ENCODE data around the gene OGDHL. TPM values are rescaled to one million over a fixed set of nuclear protein-coding genes. Genes with fewer than 3 reads are reported as not detected.
"Not testable (repeated sequence)": the region's sequence is repeated elsewhere in the genome, so short reads cannot be mapped to it uniquely, and the experiment has no call there.

The OGDHL gene
- total RNA-seq, 1 donor from 2014 or later = 2.8 TPM

GRCh38 chr10:49726593-49726992 lies 35.5 kb downstream of the OGDHL start:
- H3K9me3 Mint-ChIP-seq = peaks cover 15% of the 10 kb centered on the region
- no peak for DNase-seq (ENCODE audit: low spot score)
- H3K27ac Mint-ChIP-seq = no peak overlapping the region
- H3K4me1 Mint-ChIP-seq (ENCODE audit: low read depth) = no peaks in the 10 kb centered on the region
- intact Hi-C loops (cut with micrococcal nuclease) = no loop called here
- H3K36me3 Mint-ChIP-seq (ENCODE audit: low read depth) = no peaks in the 10 kb centered on the region
- peaks cover 6% of the 10 kb centered on the region for H3K27me3 Mint-ChIP-seq (ENCODE audit: insufficient read depth)
- H3K4me3 Mint-ChIP-seq = no peak overlapping the region

GRCh38 chr10:49715157-49715556 lies 47.0 kb downstream of the OGDHL start:
- intact Hi-C loops (cut with micrococcal nuclease); H3K4me3 Mint-ChIP-seq: not testable (repeated sequence)

GRCh38 chr10:49713266-49713665 lies 48.9 kb downstream of the OGDHL start:
- H3K9me3 Mint-ChIP-seq = no peaks in the 10 kb centered on the region
- intact Hi-C loops (cut with micrococcal nuclease) = no loop called here
- no peaks in the 10 kb centered on the region for H3K36me3 Mint-ChIP-seq (ENCODE audit: low read depth)
- H3K27ac Mint-ChIP-seq = no peak overlapping the region
- peaks cover 2% of the 10 kb centered on the region for H3K27me3 Mint-ChIP-seq (ENCODE audit: insufficient read depth)
- no peak for DNase-seq (ENCODE audit: low spot score)
- H3K4me1 Mint-ChIP-seq (ENCODE audit: low read depth) = no peaks in the 10 kb centered on the region
- no peak overlapping the region for H3K4me3 Mint-ChIP-seq

More at GRCh38 chr10:49715157-49715556, 47.0 kb downstream of the OGDHL start:
- not testable (repeated sequence) for H3K9me3 Mint-ChIP-seq; H3K27ac Mint-ChIP-seq; H3K27me3 Mint-ChIP-seq (ENCODE audit: insufficient read depth); H3K36me3 Mint-ChIP-seq (ENCODE audit: low read depth); H3K4me1 Mint-ChIP-seq (ENCODE audit: low read depth); DNase-seq (ENCODE audit: low spot score)

DNA sequence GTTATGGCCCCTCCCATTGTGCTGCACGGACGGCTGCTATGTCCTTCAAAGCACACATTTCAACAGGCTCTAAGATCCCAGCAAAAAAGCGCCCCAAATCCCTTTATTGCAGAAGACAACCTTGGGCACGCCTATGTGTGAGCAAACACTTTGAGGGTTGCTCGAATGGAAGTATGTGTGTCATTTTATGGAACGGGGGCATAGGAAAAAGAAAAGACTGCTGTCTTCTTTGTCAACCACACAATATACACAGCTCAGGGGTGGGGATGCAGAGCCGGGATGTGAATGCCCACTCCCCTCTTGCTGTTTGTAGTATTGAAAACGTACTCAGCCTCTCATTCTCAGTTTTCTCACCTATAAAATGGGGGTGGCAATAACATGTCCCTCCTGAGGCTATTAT lies 50.6 kb downstream of the OGDHL start:
- no peak overlapping the region for H3K27ac Mint-ChIP-seq
- H3K27me3 Mint-ChIP-seq (ENCODE audit: insufficient read depth) = peaks cover 2% of the 10 kb centered on the region
- no peaks in the 10 kb centered on the region for H3K4me1 Mint-ChIP-seq (ENCODE audit: low read depth)
- intact Hi-C loops (cut with micrococcal nuclease) = no loop called here
- H3K9me3 Mint-ChIP-seq = no peaks in the 10 kb centered on the region
- no peaks in the 10 kb centered on the region for H3K36me3 Mint-ChIP-seq (ENCODE audit: low read depth)
- H3K4me3 Mint-ChIP-seq = no peak overlapping the region
- no peak for DNase-seq (ENCODE audit: low spot score)

DNA sequence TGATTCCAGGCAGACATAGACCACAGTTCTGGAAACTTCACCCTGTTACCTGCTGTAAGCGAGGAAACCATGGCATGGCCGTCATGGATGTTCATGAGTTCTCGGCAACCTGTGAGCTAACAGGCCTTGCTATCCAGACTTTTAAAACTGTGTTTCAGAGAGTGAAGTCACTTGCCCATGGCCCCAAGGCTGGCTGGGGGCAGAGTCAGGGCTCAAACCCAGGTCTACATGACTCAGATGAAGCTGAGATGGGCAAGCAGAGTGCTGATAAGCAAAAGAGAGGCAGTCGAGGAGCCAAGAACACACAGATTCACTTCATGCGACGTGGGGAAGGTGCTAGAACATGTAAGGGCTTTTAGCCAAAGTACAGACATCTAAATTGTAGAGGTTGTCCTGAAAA lies 51.2 kb downstream of the OGDHL start:
- no peak for DNase-seq (ENCODE audit: low spot score)
- no peak overlapping the region for H3K27ac Mint-ChIP-seq
- peaks cover 2% of the 10 kb centered on the region for H3K27me3 Mint-ChIP-seq (ENCODE audit: insufficient read depth)
- no peaks in the 10 kb centered on the region for H3K4me1 Mint-ChIP-seq (ENCODE audit: low read depth)
- H3K36me3 Mint-ChIP-seq (ENCODE audit: low read depth) = no peaks in the 10 kb centered on the region
- H3K9me3 Mint-ChIP-seq = no peaks in the 10 kb centered on the region
- H3K4me3 Mint-ChIP-seq = no peak overlapping the region
- intact Hi-C loops (cut with micrococcal nuclease) = no loop called here

DNA sequence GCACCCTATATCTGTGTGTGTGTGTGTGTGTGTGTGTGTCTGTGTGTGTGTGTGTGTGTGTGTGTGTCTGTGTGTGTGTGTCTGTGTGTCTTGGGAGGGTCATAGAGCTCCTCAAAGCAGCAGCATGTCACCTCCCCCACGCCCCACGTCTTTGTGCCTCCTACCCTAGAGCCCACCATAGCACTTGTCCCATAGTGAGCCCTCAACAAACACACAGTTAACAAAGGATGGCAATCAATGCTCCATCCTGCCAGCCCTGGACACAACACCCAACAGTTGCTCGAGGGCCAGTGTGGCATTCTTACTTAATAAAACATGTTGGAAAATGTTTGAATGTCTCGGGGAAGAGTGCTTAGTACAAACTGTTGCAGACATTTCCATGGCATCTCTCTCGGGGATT lies 52.2 kb downstream of the OGDHL start:
- H3K36me3 Mint-ChIP-seq (ENCODE audit: low read depth) = no peaks in the 10 kb centered on the region
- intact Hi-C loops (cut with micrococcal nuclease) = no loop called here
- no peak overlapping the region for H3K27ac Mint-ChIP-seq
- H3K27me3 Mint-ChIP-seq (ENCODE audit: insufficient read depth) = peaks cover 2% of the 10 kb centered on the region
- H3K4me3 Mint-ChIP-seq = no peak overlapping the region
- H3K9me3 Mint-ChIP-seq = no peaks in the 10 kb centered on the region
- H3K4me1 Mint-ChIP-seq (ENCODE audit: low read depth) = no peaks in the 10 kb centered on the region
- no peak for DNase-seq (ENCODE audit: low spot score)

- intact Hi-C loops (cut with micrococcal nuclease) = no loop called here
- Mint-ChIP-seq H3K27ac (no peak overlapping the region), H3K27me3 (ENCODE audit: insufficient read depth) (peaks cover 4% of the 10 kb centered on the region), H3K4me1 (ENCODE audit: low read depth) (no peaks in the 10 kb centered on the region), H3K36me3 (ENCODE audit: low read depth) (no peaks in the 10 kb centered on the region), H3K4me3 (no peak overlapping the region), H3K9me3 (no peaks in the 10 kb centered on the region)
- DNase-seq (ENCODE audit: low spot score) = no peak
Measured at GRCh38 chr10:49707585-49707984, 54.5 kb downstream of the OGDHL start.

GRCh38 chr10:49700997-49701396 lies 61.1 kb downstream of the OGDHL start:
- no peak overlapping the region for H3K4me3 Mint-ChIP-seq
- H3K9me3 Mint-ChIP-seq = no peaks in the 10 kb centered on the region
- no peaks in the 10 kb centered on the region for H3K4me1 Mint-ChIP-seq (ENCODE audit: low read depth)

GRCh38 chr10:49700211-49700610 lies 61.9 kb downstream of the OGDHL start:
- H3K9me3 Mint-ChIP-seq = no peaks in the 10 kb centered on the region
- no peak for DNase-seq (ENCODE audit: low spot score)
- H3K27me3 Mint-ChIP-seq (ENCODE audit: insufficient read depth) = peaks cover 10% of the 10 kb centered on the region
- H3K4me1 Mint-ChIP-seq (ENCODE audit: low read depth) = no peaks in the 10 kb centered on the region
- no peak overlapping the region for H3K27ac Mint-ChIP-seq
- intact Hi-C loops (cut with micrococcal nuclease) = no loop called here
- no peaks in the 10 kb centered on the region for H3K36me3 Mint-ChIP-seq (ENCODE audit: low read depth)
- no peak overlapping the region for H3K4me3 Mint-ChIP-seq

More at GRCh38 chr10:49700997-49701396, 61.1 kb downstream of the OGDHL start:
- H3K36me3 Mint-ChIP-seq (ENCODE audit: low read depth) = no peaks in the 10 kb centered on the region
- no peak for DNase-seq (ENCODE audit: low spot score)
- intact Hi-C loops (cut with micrococcal nuclease) = no loop called here
- H3K27me3 Mint-ChIP-seq (ENCODE audit: insufficient read depth) = peaks cover 9% of the 10 kb centered on the region
- no peak overlapping the region for H3K27ac Mint-ChIP-seq

- Mint-ChIP-seq H3K4me3 (no peak overlapping the region), H3K4me1 (ENCODE audit: low read depth) (no peaks in the 10 kb centered on the region), H3K9me3 (no peaks in the 10 kb centered on the region), H3K27ac (no peak overlapping the region), H3K27me3 (ENCODE audit: insufficient read depth) (peaks cover 12% of the 10 kb centered on the region), H3K36me3 (ENCODE audit: low read depth) (no peaks in the 10 kb centered on the region)
- intact Hi-C loops (cut with micrococcal nuclease) = no loop called here
- DNase-seq (ENCODE audit: low spot score) = no peak
Measured at GRCh38 chr10:49698679-49699078, 63.4 kb downstream of the OGDHL start.

GRCh38 chr10:49696311-49696710 lies 65.8 kb downstream of the OGDHL start:
- DNase-seq (ENCODE audit: low spot score) = no peak
- no peaks in the 10 kb centered on the region for H3K9me3 Mint-ChIP-seq
- intact Hi-C loops (cut with micrococcal nuclease) = no loop called here
- peaks cover 20% of the 10 kb centered on the region for H3K27me3 Mint-ChIP-seq (ENCODE audit: insufficient read depth)
- no peak overlapping the region for H3K4me3 Mint-ChIP-seq
- H3K36me3 Mint-ChIP-seq (ENCODE audit: low read depth) = no peaks in the 10 kb centered on the region
- no peak overlapping the region for H3K27ac Mint-ChIP-seq
- H3K4me1 Mint-ChIP-seq (ENCODE audit: low read depth) = no peaks in the 10 kb centered on the region

DNA sequence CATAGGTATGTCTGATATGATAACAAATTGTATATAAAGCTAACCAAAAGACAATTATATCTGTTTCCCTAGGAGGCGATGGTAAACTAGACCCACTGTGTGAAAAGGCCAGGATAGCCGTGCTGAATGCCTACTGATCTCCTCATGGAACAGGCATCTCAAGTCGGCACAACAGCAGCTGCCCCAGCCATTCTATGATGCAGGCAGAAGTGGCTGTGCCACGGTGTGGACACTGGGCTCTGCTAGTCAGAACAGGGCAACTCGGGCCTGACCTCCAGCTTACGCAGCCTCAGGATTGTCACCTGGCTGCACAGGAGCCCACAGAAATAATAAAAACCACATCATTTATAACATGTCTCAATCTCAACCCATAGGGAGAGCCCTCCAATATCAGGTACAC lies 67.7 kb downstream of the OGDHL start:
- intact Hi-C loops (cut with micrococcal nuclease) = no loop called here

DNA sequence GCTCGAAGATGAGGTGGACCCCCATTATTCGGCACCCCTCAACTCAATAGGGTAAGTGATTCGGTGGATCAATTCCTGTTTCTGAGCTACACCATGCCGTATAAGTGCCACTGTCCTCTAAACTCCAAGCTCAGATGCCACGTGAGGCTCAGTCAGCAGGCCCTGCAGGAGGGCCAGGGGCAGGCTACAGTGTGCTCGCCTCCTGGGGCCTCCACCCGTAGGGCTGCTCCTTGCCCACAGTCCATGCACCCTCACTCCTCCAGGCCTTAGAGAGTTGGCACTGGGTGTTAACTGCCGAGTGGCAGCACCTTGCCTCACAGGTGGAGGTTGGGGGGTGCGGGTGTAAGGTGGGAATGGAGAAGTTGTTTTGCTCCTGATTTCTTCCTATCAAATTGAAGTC lies 70.5 kb downstream of the OGDHL start:
- Mint-ChIP-seq H3K36me3 (ENCODE audit: low read depth) (no peaks in the 10 kb centered on the region), H3K9me3 (no peaks in the 10 kb centered on the region), H3K4me3 (no peak overlapping the region), H3K27me3 (ENCODE audit: insufficient read depth) (peaks cover 58% of the 10 kb centered on the region), H3K4me1 (ENCODE audit: low read depth) (no peaks in the 10 kb centered on the region), H3K27ac (no peak overlapping the region)
- no peak for DNase-seq (ENCODE audit: low spot score)
- intact Hi-C loops (cut with micrococcal nuclease) = no loop called here

More for the DNA sequence above, 67.7 kb downstream of the OGDHL start:
- no peak overlapping the region for H3K27ac Mint-ChIP-seq
- no peak overlapping the region for H3K4me3 Mint-ChIP-seq
- DNase-seq (ENCODE audit: low spot score) = no peak
- H3K27me3 Mint-ChIP-seq (ENCODE audit: insufficient read depth) = peaks cover 37% of the 10 kb centered on the region
- H3K9me3 Mint-ChIP-seq = no peaks in the 10 kb centered on the region
- H3K4me1 Mint-ChIP-seq (ENCODE audit: low read depth) = no peaks in the 10 kb centered on the region
- no peaks in the 10 kb centered on the region for H3K36me3 Mint-ChIP-seq (ENCODE audit: low read depth)

DNA sequence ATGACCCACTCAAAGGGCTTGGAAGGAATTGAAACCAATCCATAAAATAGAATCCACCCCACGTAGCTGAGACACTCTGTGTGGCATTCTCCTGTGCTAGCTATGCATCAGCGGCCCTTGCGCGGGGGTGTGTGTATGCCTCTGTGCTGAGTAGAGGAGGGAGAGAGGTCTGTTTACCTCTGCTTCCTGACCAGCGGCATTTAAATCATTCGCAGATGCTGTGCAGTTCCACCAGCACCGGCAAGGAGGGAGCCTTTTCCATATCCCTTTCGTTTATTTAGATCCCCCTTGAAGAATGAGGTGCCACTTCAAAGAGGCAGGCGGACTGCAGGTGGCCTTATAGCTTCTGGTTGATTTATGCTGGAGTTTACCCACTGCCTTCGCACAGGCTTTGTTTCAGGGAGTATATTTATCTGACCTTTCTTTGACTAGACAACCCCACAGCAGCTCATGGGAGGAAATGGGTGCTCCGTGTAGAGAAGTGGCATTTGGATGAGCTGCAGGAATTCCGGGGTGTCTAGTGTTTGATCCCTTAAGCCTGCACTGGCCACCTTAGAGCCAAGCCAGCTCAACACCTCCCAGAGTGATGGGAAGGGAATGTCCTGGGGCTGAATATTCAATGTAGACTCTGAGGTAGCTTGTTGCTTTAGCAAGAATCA lies 71.3 kb downstream of the OGDHL start:
- H3K27ac Mint-ChIP-seq = no peak overlapping the region
- H3K9me3 Mint-ChIP-seq = no peaks in the 10 kb centered on the region
- intact Hi-C loops (cut with micrococcal nuclease) = no loop called here
- H3K27me3 Mint-ChIP-seq (ENCODE audit: insufficient read depth) = peaks cover 51% of the 10 kb centered on the region
- no peaks in the 10 kb centered on the region for H3K4me1 Mint-ChIP-seq (ENCODE audit: low read depth)
- H3K4me3 Mint-ChIP-seq = no peak overlapping the region
- DNase-seq (ENCODE audit: low spot score) = no peak
- no peaks in the 10 kb centered on the region for H3K36me3 Mint-ChIP-seq (ENCODE audit: low read depth)

Measured in activated T-helper 1 cell treated with anti-CD3 and anti-CD28 coated beads, Interleukin-12 subunit alpha, Interleukin-12 subunit beta, Interleukin-2, Interleukin-4 antibody, amounts not matched to agents 30 ng/mL and 10 ng/mL and 1 ng/mL, durations not matched to agents 14 hours and 24 hours and 36 hours (primary cell).